ENCODE data around the gene NTRK3.

Gene NTRK3

DNA sequence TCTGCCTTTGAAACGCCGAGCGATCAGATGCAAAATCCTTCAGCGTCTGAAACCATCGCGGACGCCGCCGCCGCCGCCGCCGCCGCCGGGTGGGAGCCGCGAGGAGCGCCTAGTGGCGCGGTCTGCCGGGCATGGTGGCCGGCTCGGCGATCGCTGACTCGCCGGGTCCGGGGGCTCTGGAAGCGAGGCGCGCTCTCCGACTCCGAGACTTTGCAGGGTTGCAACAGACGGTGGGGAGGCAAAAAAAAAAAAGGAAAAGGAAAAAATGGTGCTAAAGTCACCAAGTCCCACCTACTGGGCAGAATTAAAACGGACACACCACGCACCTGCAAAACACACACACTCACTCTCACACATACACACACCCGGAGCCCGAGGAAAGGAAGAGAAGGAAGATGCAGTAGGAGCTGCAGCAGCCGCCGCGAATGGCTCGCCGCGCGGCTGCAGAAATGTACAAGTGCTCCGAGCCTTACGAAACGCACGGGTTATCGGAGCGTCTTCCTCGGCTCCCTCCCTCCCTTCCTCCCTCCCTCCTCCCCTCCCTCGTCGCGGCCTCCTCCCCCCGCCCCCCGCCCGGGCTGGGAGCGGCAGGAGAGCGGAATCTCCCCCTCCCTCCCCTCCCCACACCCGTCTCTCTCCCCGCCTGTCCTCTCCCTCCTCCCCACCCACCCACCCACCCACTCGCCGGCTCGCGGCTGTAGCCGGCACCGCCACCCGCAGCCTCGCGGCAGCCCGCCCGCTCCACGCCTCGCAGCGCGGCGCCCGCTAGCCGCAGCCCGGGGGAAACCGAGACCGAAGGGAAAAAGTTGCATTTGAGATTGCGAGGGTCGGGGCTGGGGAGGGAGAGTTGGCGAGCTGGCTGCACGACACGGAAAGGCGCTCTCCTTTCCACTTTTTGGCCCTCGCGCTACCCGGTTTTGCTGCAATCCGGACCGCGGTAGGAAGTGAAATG, at the start of gene NTRK3:
NTRK3 (minus strand) TSS at position 461 of the 952 bp plus-strand sequence. CDS start 586 bp downstream, outside the sequence.
- no peak for DNase-seq

DNA sequence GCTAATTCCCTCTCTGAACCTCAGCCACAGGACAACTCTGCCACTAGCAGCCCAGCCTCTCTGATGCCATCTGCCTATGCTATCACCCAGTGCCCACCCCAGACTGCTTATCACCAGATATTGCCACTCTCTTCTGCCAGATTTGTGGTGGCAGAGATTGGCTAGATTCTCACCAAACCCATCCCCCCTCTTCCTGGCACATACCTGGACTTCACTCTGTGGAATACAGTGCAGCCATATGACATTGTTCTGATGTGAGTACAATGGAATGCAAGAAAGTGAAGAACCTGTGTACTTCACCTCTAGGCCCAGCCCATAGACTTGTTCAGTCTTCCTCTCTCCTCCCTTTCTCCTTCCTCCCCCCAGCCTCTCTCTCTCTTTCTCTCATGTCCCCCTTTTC, 46.9 kb upstream of the NTRK3 start:
- no peak for DNase-seq

DNA sequence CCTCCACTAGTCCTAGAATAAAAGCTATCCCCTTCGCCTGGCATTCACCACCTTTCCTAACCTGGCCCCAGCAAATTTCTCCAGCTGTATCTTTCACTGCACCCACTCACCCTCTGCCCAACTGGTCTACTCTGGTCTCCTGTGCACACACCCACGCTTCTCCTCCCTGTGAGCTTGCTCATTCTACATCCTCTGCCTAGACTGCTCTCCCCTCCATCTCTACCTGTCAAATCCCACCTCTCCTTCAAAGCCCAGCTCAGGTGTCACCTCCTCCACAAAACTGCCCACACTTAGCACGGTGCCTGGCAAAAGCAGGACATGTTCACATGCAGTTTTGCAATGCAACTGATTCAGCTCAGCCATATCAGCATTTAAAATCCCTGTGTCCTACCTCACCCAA, 45.8 kb upstream of the NTRK3 start:
- no peak for DNase-seq

DNA sequence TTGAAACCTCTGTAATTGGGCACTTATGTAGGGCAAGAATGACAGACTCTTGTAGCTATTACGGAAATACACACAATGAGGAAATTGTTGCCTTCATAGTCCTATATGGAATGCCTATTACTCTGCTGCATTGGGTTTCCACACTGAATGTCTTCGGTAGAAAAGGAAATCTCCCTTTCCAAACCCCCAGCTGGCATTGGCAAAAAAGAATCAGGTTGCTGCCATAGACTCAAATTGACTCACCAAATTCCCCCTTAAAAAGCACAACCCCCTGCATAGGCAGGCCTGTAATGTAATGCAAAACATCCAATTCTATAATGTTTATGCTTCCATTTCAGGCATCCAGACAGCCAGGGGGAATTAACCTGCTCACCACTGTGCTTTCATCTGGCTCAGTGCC, 44.8 kb upstream of the NTRK3 start:
- DNase-seq = no peak

DNA sequence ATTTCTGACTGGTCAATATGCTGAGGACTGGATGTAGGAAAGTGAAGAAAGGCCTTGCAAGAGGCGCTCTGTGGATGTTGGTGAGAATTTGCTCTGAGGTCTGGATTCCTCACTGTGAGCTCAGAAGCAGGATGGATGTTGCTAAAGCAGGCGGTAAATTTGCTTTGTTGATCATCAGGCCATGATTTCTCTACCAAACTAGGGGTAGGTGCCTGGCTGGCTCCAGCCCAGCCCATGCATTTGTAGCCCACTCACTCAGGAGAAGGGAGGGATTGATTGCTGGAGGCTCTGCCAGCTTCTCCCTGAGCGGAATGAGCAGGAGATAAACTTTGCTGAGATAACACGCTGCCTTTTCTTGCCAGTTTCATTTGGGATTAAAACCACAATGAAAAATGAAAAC, 44.3 kb upstream of the NTRK3 start:
- DNase-seq = no peak

DNA sequence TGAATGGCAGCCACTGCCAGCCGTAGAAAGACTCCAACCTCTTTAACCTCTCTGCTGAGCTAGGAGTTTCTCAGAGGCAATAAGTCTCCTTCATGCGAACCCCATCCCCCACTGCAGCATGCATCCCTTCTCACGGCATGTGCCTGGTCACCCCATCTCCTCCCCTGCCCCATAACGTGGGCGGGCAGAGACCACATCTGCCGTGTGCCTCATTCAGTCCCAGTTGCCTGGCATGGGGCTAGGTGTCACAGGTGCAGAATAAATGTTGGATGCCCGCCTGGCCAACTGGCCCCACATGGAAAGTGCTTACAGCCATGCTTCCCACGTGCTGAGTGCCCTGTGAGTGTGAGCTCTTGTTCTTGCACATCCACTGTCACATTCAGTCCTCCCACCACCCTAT, 43.5 kb upstream of the NTRK3 start:
- DNase-seq = no peak

DNA sequence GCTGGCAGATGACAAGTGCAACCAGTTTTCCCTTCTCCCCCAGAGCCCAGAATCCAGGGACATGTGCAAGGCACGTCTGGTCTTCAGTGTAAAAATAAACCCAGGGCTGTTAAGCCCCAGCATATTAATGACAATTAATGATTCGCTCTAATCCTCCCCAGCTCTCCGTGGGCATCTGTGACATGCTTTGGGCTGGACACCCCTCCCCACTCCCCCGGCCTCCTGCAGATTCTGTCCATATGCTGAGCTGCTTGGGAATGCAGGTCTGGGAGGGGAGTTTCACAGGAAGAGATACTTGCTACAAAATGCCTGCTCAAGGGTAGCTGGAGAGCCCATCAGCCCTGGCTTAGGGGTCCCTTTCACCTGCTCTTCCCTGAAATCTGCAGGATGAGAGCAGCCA, 43.0 kb upstream of the NTRK3 start:
- DNase-seq = no peak

DNA sequence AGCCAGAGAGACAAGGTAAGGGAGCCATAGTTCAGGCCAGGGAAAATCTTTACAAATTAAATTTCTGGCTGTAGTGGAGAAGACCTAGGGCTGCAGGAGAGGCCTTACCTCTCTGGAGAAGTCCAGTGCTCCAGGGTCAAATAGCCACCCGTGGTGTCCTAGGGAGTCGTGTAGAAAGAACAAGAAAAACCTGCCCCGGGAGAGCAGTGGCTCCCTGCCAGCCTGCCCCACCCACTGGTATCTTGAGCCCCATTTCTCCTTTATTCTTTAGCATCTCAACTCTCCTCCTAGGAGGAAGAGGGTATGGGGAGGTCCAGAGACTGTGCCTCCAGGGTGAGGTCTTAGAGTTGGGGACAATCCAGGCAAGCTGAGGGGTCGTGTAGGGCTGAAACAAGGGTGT, 32.1 kb upstream of the NTRK3 start:
- DNase-seq = no peak

DNA sequence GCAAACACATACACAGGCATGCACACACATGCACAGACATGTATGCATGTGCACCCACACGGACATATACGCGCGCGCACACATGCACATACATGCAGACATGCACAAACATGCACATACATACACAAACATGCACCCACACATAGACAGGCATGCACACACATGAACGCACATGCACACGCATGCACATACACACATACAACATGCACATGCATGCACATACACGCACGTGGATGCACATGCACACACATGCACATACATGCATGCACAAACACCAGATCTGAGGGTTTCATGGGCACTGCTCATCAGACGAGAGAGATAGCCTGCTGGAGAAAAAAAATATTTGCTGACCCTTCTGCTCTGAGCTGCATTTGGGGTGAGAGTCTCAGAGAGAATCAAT, 31.7 kb upstream of the NTRK3 start:
- no peak for DNase-seq

DNA sequence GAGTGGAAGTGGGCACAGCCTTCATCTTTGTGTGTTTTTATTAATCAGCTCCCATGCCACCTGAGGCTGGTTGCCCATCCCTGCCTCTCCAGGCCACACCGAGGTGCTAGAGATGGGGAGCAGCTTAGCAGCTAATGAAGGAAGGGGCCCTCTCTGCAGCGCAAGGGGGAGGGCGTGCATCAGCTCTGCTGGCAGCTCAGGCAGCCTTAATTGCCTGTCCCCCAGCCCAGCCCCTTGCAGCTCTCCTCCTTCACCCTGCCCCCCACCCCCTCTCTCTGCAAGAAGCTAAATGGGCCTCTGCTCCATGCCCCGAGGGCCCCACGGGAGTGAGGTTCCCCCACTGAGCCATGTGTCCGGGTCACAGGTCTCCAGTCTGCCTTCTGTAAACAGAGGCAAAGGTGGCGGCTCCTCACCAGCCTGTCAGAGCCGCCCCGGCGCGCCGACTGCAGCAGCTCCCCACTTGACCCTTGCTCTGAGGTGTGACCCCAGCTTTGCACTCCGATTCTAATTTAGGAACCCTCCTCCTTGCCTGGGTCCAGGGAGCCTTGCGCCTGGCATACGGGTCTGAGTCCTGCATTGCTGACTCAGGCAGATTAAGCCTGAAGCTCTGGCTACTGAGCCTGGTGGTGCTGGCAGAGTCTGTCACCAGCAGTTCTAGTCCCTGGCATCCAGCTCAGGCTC, 27.9 kb upstream of the NTRK3 start:
- DNase-seq = no peak

DNA sequence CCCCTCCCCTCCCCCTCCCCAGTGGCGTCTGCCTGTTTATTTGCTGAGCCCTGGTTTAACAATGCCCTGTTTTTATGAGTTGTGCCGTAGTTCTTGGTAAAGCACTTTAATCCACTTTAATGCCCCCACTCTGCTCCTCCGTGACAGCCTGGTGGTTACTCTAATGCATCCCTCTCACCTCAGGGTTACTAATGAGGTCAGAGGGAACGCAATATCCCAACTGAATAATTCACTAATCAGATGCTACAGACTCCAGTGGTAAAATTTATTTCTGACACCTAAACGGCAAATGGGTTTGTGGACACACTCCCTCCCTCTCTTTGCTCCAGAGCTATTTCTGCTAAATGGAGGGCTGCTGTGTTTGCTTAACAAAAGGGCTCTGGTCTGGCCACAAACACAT, 26.1 kb upstream of the NTRK3 start:
- DNase-seq = no peak

DNA sequence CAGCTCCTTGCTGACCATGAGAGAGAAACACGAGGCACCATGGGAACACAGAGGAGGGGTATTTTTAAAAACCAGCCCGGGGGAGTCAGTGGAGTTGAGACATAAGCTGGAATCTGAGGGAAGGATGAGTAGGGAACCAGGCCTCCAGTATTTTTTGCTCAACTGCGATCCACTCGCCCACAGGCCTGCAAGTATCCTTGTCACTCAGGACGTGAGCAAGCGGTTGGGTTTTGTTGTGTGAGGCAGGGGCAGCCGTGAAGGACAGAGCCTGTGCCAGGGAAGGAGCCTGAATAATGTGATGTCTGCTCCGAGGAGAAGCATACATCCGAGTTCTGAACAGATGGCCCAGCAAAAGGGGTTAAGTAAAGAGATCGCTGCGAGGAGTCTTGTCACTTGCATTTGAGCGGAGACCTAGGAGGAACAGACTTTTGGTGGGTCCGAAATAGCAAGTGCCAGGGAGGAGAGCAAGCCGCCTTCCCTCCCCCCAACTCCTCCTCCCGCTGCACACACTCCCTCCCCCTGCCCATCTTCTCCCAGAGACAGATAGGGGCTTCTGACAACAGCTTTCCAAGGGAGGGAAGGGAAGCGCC, 20.4 kb upstream of the NTRK3 start:
- no peak for DNase-seq

DNA sequence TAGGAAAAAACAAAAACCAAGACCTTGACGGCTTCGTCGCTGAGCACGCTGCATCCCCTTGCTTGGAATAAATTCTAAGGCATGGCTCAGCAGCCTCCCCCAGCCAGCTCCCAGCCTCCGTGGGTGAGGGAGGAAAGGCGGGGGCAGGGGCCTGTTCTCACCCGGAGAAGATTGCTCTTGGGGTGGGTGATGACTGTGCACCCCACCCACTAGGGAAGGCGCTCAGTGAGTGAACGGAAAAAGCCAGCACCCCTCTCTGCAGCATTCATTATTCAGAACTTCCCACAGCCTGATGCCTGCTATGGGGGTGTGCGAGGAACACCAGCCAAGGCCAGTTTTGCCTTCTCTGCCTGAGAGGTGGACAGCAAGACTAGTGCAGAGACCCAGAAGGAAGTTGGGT, 19.3 kb upstream of the NTRK3 start:
- no peak for DNase-seq

DNA sequence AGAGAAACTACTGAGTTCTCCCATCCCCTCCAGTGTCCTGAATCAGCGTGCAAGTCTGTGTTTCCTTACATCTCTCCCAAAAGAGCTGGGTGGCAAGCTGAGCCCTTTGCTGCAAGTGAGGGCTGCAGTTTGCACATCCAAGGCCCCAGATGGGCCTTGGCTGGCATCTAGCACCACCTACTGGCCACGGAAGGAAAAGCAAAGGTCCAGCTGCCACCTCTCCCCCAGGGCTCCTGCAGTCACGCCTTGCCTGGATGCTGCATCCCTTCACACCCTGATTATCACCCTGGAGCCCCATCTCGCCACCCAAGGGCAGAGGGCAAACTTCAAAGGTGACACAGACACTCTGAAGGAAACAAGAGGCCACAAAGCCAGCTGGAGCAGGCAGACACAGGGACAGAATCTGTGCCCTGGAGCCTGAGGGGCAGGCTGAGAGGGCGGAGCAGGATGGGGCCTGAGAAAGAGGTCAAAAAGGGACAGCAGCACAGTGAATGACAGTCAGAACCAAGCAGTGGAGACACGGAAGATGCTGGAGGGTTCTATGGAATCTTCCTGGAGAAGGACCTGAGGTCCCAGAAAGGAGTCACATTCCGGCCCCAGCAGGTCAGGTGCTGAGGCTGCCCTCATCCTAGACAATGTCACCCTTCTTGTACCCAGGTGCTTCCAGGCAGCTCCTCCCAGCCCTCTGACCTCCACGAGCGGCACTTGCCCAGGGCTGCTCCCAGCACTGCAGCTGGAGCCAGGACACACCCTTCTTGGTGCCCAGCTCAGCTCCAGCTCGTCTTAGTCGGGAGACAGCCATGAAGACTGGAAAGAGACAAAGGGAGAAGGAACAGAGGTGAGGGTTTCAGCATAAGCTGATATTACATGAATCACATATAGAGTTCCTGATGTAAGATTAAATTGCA, 18.3 kb upstream of the NTRK3 start:
- DNase-seq = peak; percentile 42

DNA sequence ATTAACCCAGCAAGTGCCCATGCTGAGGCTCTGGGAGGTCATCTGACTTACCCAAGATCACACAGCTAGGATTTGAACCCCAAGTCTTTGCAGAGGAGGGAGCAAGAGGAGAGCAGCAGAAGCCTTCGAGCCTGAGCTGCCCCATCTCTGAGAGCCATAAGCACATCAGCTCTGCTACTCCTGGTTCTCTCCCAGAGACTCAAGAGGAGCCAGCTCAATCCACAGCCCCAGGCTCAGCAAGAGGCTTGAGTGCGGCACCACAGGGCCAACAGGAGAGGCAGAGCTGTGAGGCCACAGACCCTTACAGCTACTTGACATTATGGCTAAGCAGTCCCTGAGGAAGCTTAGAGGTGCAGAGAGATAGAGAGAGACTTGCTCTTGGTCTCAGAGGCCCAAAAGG, 15.9 kb upstream of the NTRK3 start:
- no peak for DNase-seq

DNA sequence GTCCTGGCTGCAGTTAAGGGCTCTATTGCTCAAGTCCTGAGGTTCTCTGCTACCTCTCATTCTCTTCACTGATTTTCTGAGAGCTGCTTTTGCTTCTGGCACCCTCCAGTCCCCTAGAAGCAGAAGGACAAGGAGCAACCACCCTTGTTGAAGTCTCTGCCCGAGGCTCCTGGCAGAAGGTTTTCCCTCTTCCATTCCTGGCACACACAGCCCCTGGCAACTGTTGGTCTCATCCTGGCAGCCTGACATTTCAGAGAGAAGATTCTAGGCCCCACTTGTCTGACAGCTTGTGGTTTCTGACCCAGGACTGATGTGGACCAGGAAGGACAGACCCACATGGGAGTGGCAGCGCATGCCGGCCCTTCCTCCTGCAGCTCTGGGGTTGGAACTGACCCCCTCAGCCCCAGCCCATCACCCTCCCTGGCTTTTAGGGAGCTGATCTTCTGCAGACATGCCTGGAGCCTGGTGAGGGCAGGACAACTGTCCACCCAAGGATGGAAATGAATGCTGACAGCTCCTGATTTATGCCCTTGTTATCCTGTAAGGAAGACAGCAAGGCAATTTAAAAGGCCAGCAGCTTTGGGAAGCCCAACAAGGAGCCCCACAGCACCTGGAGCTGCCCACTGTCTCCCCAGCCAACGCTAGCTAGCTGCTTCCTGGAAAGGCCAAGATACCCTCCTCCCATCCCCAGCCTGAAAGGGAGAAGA, 13.0 kb upstream of the NTRK3 start:
- no peak for DNase-seq

DNA sequence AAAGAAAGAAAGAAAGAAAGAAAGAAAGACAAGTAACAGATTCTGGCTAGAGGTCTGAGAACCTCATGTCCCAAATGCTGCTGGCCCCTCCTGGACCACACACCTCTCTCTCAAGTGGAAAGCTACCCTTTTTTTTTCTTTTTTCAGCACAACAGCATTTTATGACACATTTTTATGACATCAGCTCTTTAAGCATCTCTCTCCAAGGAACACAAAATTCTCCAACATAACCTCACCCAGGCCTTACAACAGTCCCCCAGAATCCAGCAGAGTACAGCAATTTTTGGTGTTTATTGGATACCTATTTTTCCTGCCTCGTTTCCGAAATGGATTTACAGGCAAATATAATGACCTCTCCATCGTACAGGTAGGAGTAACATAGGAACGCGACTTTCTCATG, 11.2 kb upstream of the NTRK3 start:
- DNase-seq = no peak

DNA sequence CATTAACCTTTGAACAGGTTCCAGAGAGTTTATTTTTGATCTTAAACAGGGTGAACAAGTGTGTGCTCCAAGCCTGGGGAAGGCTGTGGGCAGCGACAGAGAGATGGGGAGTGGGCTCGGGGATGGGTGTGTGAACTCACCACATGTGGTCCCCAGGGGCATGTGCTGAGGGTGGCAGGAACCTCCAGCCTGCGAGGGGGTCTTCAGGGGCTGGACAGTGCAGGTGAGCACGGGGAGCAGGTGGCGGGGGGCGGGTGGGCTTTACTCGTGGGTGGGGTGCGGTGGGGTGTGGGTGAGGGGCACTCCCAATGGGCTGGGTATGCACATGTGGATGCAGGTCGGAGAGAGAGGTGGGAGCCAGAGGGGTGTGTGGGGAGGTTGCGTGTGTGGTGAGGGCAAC, 9.6 kb upstream of the NTRK3 start:
- DNase-seq = no peak

DNA sequence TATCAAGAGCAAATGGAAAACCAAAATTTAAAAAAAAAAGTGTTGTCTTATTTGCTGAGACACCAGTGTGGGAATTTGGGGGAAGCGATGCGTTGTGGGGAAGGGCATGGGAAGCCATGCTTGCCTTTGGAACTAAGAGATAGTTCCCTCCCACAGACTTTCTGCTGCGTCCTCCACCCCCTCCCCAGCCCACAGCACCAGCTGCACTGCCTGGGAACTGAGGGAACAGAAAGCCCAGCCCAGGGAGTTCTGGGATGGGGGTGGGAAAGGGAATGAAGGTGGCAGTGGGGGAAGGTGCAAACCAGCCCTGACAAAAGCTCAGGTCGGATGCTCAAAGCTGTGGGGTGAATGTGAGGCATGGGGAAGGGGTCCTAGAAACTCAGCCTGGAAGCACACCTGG, 8.1 kb upstream of the NTRK3 start:
- DNase-seq = no peak

DNA sequence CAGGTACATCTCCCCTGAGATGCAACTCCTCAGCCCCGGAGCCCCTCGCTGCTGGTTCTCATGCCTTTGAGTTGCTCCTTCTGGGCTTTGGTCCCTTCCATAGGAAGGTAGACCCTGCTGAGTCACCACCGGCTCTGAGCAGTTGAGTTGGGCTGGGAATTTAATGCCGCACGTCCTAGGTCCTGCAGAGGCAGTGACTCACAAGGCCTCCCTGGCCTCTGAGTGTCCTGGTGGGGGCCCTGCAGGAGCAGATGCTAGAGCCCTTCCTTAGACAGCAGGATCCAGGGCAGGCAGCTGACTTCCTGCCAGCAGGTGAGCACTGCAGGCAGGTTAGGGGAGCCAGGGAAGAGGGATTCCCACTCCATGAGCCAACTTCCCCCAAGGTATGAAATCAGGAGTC, 5.5 kb upstream of the NTRK3 start:
- no peak for DNase-seq

DNA sequence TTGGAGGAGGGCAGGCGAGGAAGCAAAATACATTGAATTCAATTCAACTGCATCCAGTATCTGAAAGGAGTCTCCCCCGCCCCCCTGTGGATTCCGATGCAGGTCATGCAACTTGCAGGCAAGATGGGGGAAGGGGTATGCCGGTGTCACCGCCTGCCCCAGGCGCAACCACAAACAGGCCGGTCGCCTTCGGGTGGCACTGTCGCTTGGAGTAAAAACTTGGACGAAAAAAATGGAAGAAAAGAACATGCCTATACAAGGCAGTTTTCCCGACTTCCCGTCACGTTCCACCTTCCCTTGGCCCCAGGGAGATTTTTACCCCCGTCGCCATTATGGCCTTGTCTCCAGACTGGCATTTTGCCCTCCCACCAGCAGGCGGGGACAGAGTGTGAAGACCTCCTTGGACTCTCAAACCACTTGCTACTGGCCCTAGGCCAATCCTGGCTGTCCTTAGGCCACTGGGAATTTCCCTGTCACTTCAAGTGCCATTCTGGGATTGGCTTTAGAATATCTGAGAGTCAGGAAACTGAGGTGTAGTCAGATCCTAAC, 1.6 kb upstream of the NTRK3 start:
- DNase-seq = no peak

Measured in inflammatory macrophage treated with lipopolysaccharide for 4 hours (primary cell).